ENCODE measurements around the gene GPATCH2L. TPM values are rescaled to one million over a fixed set of nuclear protein-coding genes. Genes with fewer than 3 reads are reported as not detected.

The GPATCH2L gene
- total and polyA plus RNA-seq, 8 donors = 2.2 to 96.5 (median 22.9) TPM

GRCh38 chr14:76117789-76118484 lies 33.8 kb upstream of the GPATCH2L start:
- 55 to 65% (median 59%) methylated on average over 14 to 16 of the region's 16 CpGs for WGBS, 5 donors
- TF ChIP-seq CTCF (IDR thresholded peaks at IDR 0.05) = no peak
- TF ChIP-seq POLR2A (IDR thresholded peaks at IDR 0.05) = no peak
- TF ChIP-seq POLR2AphosphoS5 (IDR thresholded peaks at IDR 0.05) = no peak
- no peak for TF ChIP-seq EP300 (IDR thresholded peaks at IDR 0.05)
- H3K27me3 ChIP-seq = peaks cover 0 to 12% (median 0%) of the 10 kb centered on the region in 3 donors
- no peak overlapping the region for H3K4me3 ChIP-seq
- H3K27ac ChIP-seq = no peak overlapping the region
- H3K4me1 ChIP-seq = no peaks in the 10 kb centered on the region
- peak in 1 of 2 donors; percentile 25 for DNase-seq
- intact Hi-C loops (cut with DNase I; ENCODE audit: low total_unique reads) = no loop called here
- H3K9me3 ChIP-seq = no peaks in the 10 kb centered on the region
- no peaks in the 10 kb centered on the region for H3K36me3 ChIP-seq

- Histone ChIP-seq H3K27me3 (peaks cover 0 to 7% (median 0%) of the 10 kb centered on the region in 3 donors), H3K9me3 (no peaks in the 10 kb centered on the region), H3K27ac (no peak overlapping the region), H3K36me3 (no peaks in the 10 kb centered on the region), H3K4me1 (no peaks in the 10 kb centered on the region), H3K4me3 (no peak overlapping the region)
- DNase-seq = no peak
- intact Hi-C loops (cut with DNase I; ENCODE audit: low total_unique reads) = no loop called here
- WGBS, 5 donors = 62 to 67% (median 65%) methylated on average over 4 of the region's 4 CpGs
- TF ChIP-seq POLR2A (IDR thresholded peaks at IDR 0.05) (no peak), EP300 (IDR thresholded peaks at IDR 0.05) (no peak), CTCF (IDR thresholded peaks at IDR 0.05) (no peak), POLR2AphosphoS5 (IDR thresholded peaks at IDR 0.05) (no peak)
Observed at GRCh38 chr14:76118594-76118993, 33.1 kb upstream of the GPATCH2L start.

- WGBS, 5 donors = 62 to 84% (median 76%) methylated on average over 4 of the region's 4 CpGs
Observed at GRCh38 chr14:76121089-76121748, 30.5 kb upstream of the GPATCH2L start.

GRCh38 chr14:76123426-76124225 lies 28.1 kb upstream of the GPATCH2L start:
- Histone ChIP-seq H3K4me1 (no peaks in the 10 kb centered on the region), H3K36me3 (no peaks in the 10 kb centered on the region), H3K9me3 (no peaks in the 10 kb centered on the region), H3K27me3 (peaks cover 0 to 21% (median 0%) of the 10 kb centered on the region in 3 donors), H3K4me3 (no peak overlapping the region), H3K27ac (no peak overlapping the region)
- WGBS, 5 donors = 73 to 78% (median 76%) methylated on average over 10 of the region's 10 CpGs
- DNase-seq = no peak
- TF ChIP-seq EP300 (IDR thresholded peaks at IDR 0.05) = no peak
- no peak for TF ChIP-seq POLR2A (IDR thresholded peaks at IDR 0.05)
- no peak for TF ChIP-seq POLR2AphosphoS5 (IDR thresholded peaks at IDR 0.05)
- no peak for TF ChIP-seq CTCF (IDR thresholded peaks at IDR 0.05)
- intact Hi-C loops (cut with DNase I; ENCODE audit: low total_unique reads) = no loop called here

More at GRCh38 chr14:76121089-76121748, 30.5 kb upstream of the GPATCH2L start:
- no peak for TF ChIP-seq POLR2AphosphoS5 (IDR thresholded peaks at IDR 0.05)
- DNase-seq = no peak
- Histone ChIP-seq H3K36me3 (no peaks in the 10 kb centered on the region), H3K9me3 (no peaks in the 10 kb centered on the region), H3K4me3 (no peak overlapping the region), H3K27ac (no peak overlapping the region), H3K4me1 (no peaks in the 10 kb centered on the region), H3K27me3 (peaks cover 0 to 13% (median 0%) of the 10 kb centered on the region in 3 donors)
- intact Hi-C loops (cut with DNase I; ENCODE audit: low total_unique reads) = no loop called here

Data from stomach (tissue), 9 donors.